Prostate gland (tissue), 2 donors: ENCODE results near the gene TTPAL.

Source experiments
- POLR2AphosphoS5 ChIP-seq: sonication (generic); formaldehyde crosslinking; IDR thresholded peaks from one replicate; pipeline ENCODE4 v1.6.1; 2017; ENCODE audit warnings: antibody characterized with exemption
- TF ChIP-seq, protein P1 (sequence below), 4 experiments: fragments of 200-600 bp in 2 of 4; fragments of 450-650 bp in 2 of 4; sonication (generic) in 2 of 4; IDR thresholded peaks; 1 replicate in 3 of 4; 2 replicates in 1 of 4; pipeline ENCODE4 v1.5.1; 2016 to 2019; ENCODE audit warnings: antibody characterized with exemption in 4 of 4, mild to moderate bottlenecking in 2 of 4, moderate library complexity in 2 of 4

DNA sequence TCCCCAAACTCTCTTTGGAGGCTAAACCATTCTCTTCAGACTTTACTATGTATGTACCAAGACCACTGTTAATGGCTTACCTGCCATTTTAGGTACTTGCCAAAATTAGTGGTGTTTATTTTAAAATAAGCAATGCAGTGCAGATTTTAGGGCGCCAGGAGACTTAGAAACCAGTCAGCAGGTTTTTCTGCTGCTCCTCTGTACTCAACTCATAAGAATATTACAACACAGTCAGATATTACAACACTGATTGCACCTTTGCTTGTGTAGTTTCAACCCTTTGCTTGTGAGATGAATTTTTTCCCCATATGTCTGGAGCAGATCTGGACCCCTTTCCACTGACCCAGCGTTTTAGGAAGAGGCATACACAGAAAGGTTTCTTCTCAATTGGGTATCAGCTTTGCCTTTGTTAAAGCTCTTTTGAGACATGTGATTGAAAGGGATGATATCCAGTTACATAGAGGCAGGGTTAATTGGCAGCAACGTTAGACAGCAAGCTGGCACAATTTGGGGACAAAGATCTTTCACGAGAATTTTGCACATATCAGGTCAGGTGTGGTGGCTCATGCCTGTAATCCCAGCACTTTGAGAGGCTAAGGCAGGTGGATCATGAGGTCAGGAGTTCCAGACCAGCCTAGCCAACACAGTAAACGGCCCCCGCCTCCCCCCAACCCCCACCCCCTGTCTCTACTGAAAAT is 6.2 kb downstream of the TTPAL start:
- TF ChIP-seq, protein P1, sequence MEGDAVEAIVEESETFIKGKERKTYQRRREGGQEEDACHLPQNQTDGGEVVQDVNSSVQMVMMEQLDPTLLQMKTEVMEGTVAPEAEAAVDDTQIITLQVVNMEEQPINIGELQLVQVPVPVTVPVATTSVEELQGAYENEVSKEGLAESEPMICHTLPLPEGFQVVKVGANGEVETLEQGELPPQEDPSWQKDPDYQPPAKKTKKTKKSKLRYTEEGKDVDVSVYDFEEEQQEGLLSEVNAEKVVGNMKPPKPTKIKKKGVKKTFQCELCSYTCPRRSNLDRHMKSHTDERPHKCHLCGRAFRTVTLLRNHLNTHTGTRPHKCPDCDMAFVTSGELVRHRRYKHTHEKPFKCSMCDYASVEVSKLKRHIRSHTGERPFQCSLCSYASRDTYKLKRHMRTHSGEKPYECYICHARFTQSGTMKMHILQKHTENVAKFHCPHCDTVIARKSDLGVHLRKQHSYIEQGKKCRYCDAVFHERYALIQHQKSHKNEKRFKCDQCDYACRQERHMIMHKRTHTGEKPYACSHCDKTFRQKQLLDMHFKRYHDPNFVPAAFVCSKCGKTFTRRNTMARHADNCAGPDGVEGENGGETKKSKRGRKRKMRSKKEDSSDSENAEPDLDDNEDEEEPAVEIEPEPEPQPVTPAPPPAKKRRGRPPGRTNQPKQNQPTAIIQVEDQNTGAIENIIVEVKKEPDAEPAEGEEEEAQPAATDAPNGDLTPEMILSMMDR (IDR thresholded peaks at IDR 0.05), result no peak
- no peak for TF ChIP-seq POLR2AphosphoS5
